Suprapubic skin (tissue), 4 donors: ENCODE measurements around the gene GNAI1. TPM values are rescaled to one million over a fixed set of nuclear protein-coding genes. Genes with fewer than 3 reads are reported as not detected.

Experiments used
- DNase-seq, 2 donors: peaks; one replicate each; pipeline ENCODE4 v3.0.0-alpha.2; 2019; ENCODE audit warnings: low spot score in 2 of 2
- H3K27ac ChIP-seq: fragments of 200-600 bp; sonication (generic); one replicate; pipeline ENCODE4 v1.5.1; 2019
- H3K27me3 ChIP-seq: fragments of 200-600 bp; sonication (generic); one replicate; pipeline ENCODE4 v1.5.1; 2019
- H3K36me3 ChIP-seq: fragments of 200-600 bp; sonication (generic); one replicate; pipeline ENCODE4 v1.5.1; 2019
- H3K4me1 ChIP-seq: fragments of 200-600 bp; sonication (generic); one replicate; pipeline ENCODE4 v1.5.1; 2019
- H3K4me3 ChIP-seq: fragments of 200-600 bp; sonication (generic); one replicate; pipeline ENCODE4 v1.5.1; 2019; ENCODE audit warnings: mild to moderate bottlenecking
- H3K9me3 ChIP-seq: fragments of 200-600 bp; sonication (generic); one replicate; pipeline ENCODE4 v1.5.1; 2019
- EP300 ChIP-seq: sonication (generic); formaldehyde crosslinking; IDR thresholded peaks from one replicate; pipeline ENCODE4 v1.6.1; 2017; ENCODE audit warnings: antibody characterized with exemption
- POLR2A ChIP-seq, 2 donors: fragments of 450-650 bp; IDR thresholded peaks; one replicate each; pipeline ENCODE4 v1.6.1; 2017; ENCODE audit warnings: antibody characterized with exemption in 2 of 2, mild to moderate bottlenecking in 2 of 2, moderate library complexity in 2 of 2
- POLR2AphosphoS5 ChIP-seq, 3 donors: sonication (generic); formaldehyde crosslinking; IDR thresholded peaks; one replicate each; pipeline ENCODE4 v1.6.1; 2017; ENCODE audit warnings: antibody characterized with exemption in 3 of 3
- WGBS: methylation state at CpG from one replicate; pipeline ENCODE4 v1.1.5; 2018; 5-methylcytosine and 5-hydroxymethylcytosine counted together
- total RNA-seq, 4 donors: library from RNA; depleted of rRNA; stranded (reverse); fragments of >200 nt; gene quantifications; one replicate each; pipeline ENCODE4 v1.1.0, GENCODE V29; 2016
- TF ChIP-seq, protein P1 (sequence below), 2 donors: fragments of 200-600 bp in 1 of 2; fragments of 450-650 bp in 1 of 2; sonication (generic) in 1 of 2; IDR thresholded peaks; one replicate each; pipeline ENCODE4 v1.5.1; 2016 to 2019; ENCODE audit warnings: antibody characterized with exemption in 2 of 2, mild to moderate bottlenecking in 1 of 2, moderate library complexity in 1 of 2

The GNAI1 gene
- total RNA-seq, 4 donors from 2014 or later: 64.9 to 87.9 (median 72.1) TPM

DNA sequence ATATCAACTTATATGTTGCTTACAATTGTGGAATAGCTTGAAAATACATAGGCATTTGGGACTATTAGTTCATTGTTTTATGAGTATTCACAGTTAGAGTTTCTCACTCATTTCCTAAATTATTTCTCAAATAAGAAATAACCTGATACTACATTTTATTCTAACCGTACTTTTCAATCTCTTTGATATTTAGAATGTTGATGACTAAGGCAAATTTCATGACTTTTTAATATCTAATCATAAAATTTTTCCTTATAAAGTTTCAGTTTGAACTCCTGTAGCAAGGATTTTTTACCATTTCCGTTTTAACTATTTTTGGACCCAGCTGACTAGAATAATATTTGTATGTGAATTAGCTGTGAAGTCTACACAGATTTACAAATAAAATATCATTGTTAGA lies 41.3 kb upstream of the GNAI1 start:
- no peaks in the 10 kb centered on the region for H3K36me3 ChIP-seq
- WGBS: 88% methylated on average over 2 of the region's 2 CpGs
- H3K27ac ChIP-seq: no peak overlapping the region
- no peak for TF ChIP-seq POLR2AphosphoS5 (IDR thresholded peaks at IDR 0.05)
- TF ChIP-seq EP300: no peak
- no peak for TF ChIP-seq POLR2A (IDR thresholded peaks at IDR 0.05)
- TF ChIP-seq, protein P1, sequence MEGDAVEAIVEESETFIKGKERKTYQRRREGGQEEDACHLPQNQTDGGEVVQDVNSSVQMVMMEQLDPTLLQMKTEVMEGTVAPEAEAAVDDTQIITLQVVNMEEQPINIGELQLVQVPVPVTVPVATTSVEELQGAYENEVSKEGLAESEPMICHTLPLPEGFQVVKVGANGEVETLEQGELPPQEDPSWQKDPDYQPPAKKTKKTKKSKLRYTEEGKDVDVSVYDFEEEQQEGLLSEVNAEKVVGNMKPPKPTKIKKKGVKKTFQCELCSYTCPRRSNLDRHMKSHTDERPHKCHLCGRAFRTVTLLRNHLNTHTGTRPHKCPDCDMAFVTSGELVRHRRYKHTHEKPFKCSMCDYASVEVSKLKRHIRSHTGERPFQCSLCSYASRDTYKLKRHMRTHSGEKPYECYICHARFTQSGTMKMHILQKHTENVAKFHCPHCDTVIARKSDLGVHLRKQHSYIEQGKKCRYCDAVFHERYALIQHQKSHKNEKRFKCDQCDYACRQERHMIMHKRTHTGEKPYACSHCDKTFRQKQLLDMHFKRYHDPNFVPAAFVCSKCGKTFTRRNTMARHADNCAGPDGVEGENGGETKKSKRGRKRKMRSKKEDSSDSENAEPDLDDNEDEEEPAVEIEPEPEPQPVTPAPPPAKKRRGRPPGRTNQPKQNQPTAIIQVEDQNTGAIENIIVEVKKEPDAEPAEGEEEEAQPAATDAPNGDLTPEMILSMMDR (IDR thresholded peaks at IDR 0.05): no peak
- H3K4me3 ChIP-seq: no peak overlapping the region
- no peaks in the 10 kb centered on the region for H3K27me3 ChIP-seq
- no peaks in the 10 kb centered on the region for H3K9me3 ChIP-seq
- peaks cover 20% of the 10 kb centered on the region for H3K4me1 ChIP-seq
- DNase-seq: no peak

DNA sequence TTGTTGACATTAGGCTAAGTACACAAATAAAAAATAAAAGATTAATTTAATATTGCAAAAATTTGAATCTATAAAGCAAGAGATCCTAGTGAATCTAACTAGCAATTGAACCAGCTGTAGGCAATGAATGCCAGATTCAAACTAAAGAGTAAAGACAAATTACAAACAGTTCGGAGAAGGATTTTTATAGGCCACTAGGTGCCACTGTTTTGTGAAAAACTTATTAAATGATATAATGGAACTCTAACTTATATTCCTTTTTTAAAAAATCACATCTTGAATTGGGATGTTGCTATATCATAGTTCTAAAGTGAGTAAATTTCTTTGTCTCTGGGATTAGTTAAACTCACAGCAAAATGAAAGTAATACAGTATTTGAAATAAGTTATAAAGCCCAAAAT lies 39.1 kb upstream of the GNAI1 start:
- Histone ChIP-seq H3K27ac (no peak overlapping the region), H3K4me1 (peaks cover under 1% of the 10 kb centered on the region), H3K4me3 (no peak overlapping the region), H3K27me3 (no peaks in the 10 kb centered on the region), H3K36me3 (no peaks in the 10 kb centered on the region), H3K9me3 (no peaks in the 10 kb centered on the region)
- 11% methylated on average over 1 of the region's 1 CpG for WGBS
- no peak for DNase-seq
- TF ChIP-seq EP300: no peak
- TF ChIP-seq POLR2A (IDR thresholded peaks at IDR 0.05): no peak
- TF ChIP-seq, protein P1 (IDR thresholded peaks at IDR 0.05): peak; percentile 35 to 39

DNA sequence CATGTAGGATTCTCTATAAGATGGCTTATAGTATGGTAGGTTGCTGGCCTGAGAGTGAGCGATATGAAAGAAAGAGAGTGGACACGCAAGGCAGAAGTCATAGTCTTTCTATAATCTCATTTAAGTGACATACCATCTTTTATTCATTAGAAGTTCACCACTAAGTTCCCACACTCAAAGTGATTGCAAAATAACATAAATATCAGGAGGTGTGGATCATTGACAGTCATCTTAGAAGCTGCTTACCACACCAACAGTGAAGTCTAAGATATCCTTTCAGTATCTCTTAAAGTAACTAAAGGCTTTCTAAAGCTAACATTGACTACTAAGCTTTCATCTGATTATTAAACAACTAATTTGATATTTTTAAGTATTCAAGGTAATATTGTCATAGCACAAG lies 36.9 kb upstream of the GNAI1 start:
- Histone ChIP-seq H3K9me3 (no peaks in the 10 kb centered on the region), H3K27ac (no peak overlapping the region), H3K4me3 (no peak overlapping the region), H3K4me1 (no peaks in the 10 kb centered on the region), H3K27me3 (no peaks in the 10 kb centered on the region), H3K36me3 (no peaks in the 10 kb centered on the region)
- no peak for DNase-seq
- TF ChIP-seq, protein P1 (IDR thresholded peaks at IDR 0.05): no peak
- TF ChIP-seq POLR2A (IDR thresholded peaks at IDR 0.05) (no peak), EP300 (no peak), POLR2AphosphoS5 (IDR thresholded peaks at IDR 0.05) (no peak)
- 94% methylated on average over 2 of the region's 2 CpGs for WGBS

DNA sequence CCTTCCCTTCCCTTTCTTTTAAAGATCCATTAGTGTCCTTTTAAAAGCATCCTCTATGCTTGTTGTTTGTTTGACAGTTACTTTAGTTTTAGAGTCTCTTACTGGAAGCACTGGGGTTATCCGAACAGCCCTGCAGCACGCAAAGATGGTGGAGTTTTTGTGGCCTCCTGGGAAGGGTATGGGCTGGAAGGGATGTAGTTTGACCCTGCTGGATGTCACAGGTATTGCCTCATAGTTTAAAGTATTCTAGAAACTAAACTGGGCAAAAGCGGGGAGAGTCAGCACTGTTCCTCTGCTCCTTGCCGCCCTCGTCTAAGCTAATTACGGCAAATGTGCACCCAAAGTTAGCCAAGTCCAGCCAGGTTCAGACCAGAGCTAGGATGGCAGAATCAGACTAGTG lies 35.8 kb upstream of the GNAI1 start:
- Histone ChIP-seq H3K36me3 (no peaks in the 10 kb centered on the region), H3K4me3 (no peak overlapping the region), H3K27ac (no peak overlapping the region), H3K4me1 (no peaks in the 10 kb centered on the region), H3K27me3 (no peaks in the 10 kb centered on the region), H3K9me3 (no peaks in the 10 kb centered on the region)
- TF ChIP-seq EP300 (no peak), POLR2AphosphoS5 (IDR thresholded peaks at IDR 0.05) (no peak), POLR2A (IDR thresholded peaks at IDR 0.05) (no peak)
- TF ChIP-seq, protein P1 (IDR thresholded peaks at IDR 0.05): no peak
- DNase-seq: no peak
- WGBS: 95% methylated on average over 6 of the region's 6 CpGs

DNA sequence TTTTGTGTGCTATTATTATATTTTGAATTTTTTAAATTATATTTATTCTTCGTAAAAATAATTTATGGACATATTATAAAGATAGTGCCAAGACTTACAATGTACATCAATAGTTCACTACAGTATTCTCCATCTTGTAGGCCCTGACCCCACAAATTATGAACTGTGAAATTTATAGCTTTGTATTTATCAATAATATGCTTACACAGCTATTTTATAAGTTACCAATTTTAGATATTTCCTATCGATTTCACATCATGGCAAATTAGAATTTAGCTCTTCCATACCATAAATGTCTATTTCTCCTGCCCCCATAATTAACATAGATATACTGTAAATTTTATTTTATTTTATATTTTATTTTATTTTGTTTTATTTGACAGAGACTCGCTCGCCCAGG lies 34.4 kb upstream of the GNAI1 start:
- WGBS: 96% methylated on average over 4 of the region's 4 CpGs
- Histone ChIP-seq H3K4me3 (no peak overlapping the region), H3K9me3 (no peaks in the 10 kb centered on the region), H3K4me1 (no peaks in the 10 kb centered on the region), H3K27ac (no peak overlapping the region), H3K36me3 (no peaks in the 10 kb centered on the region), H3K27me3 (no peaks in the 10 kb centered on the region)
- no peak for DNase-seq
- TF ChIP-seq POLR2A (IDR thresholded peaks at IDR 0.05) (no peak), EP300 (no peak), POLR2AphosphoS5 (IDR thresholded peaks at IDR 0.05) (no peak)
- TF ChIP-seq, protein P1 (IDR thresholded peaks at IDR 0.05): no peak
